GOT3 (cell line): ENCODE results near the gene DOHH.

Source experiments
- DNase-seq: peaks from one replicate; lab custom pipeline; 2025; ENCODE audit warnings: mixed read lengths; lab: John Stamatoyannopoulos, UW

DOHH gene

DNA sequence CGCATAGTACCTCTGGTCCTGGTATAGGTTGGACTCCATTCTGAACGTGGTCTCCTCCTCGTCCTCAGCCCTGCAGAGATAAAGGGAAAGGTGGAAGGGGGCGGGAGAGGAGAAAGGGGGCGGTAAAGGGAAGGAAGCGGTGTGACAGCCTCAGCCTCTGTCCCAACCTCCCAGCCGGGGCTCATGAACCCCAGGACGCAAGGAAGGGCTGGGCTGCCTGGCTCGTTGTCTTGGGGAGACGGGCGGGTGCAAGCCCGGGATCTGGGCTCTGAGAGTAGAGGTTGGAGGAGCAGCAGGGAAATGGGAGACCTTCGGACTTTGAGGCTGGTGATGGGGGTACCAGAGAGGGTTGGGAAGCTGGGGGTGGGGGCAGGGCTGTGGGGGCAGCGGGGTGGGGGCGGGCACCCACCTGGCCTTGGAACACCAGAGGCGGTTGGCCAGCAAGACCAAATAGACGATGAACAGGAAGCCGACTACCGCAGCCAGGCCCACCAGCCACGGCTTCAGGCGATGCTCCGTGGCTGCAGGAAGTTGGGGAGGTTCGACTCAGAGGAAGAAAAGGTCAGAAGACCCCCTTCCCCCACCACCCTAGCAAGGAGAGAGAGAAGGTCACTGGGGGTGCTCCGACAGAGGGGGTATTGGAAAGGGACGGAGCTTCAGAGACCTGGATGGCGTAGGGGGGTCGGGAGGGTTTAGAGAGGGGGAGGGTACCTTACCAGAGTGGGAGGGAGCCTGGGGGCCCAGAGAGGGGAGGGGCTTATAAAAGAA lies 21.9 kb downstream of the DOHH start:
- no peak for DNase-seq

DNA sequence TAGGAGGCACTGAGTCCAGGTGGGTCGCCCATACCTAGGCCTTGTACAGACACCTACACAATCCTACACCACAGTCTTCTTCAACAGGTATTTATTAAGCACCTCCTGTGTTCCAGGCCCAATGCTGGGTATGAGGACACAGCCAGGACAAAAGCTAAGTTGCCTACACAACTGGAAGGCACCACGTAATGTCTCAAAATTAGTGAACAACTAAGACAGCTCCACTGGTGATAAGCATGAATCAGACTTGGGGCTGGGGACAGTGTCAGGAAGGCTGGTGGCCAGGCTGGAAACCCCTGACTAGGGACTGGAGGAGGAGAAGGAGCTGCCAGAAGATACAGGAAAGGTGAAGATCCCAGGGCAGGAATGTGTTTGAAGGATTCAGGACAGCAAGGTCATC lies 22.5 kb downstream of the DOHH start:
- DNase-seq, result no peak

DNA sequence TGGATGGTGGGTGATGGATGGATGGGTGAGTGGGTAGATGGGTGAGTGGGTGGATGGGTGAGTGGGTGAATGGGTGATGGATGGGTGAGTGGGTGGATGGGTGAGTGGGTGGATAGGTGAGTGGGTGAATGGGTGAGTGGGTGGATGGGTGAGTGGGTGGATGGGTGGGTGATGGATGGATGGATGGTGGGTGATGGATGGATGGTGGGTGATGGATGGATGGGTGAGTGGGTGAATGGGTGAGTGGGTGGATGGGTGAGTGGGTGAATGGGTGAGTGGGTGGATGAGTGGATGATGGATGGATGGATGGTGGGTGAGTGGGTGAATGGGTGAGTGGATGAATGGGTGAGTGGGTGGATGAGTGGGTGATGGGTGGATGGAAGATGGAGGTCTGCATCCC lies 23.0 kb downstream of the DOHH start:
- no peak for DNase-seq

DNA sequence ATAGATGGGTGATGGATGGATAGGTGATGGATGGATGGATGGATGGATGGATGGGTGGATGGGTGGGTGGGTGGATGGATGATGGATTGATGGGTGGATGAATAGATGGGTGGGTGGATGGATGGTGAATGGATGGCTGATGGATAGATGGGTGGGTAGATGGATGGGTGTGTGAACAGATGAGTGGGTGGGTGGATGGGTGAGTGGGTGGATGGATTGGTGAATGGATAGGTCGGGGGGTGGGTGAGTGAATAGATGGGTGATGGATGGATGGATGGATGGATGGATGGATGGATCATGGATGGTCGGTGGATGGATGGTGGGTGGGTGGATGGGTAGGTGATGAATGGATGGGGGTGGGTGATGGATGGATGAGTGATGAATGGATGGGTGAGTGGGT lies 23.6 kb downstream of the DOHH start:
- DNase-seq, result no peak

DNA sequence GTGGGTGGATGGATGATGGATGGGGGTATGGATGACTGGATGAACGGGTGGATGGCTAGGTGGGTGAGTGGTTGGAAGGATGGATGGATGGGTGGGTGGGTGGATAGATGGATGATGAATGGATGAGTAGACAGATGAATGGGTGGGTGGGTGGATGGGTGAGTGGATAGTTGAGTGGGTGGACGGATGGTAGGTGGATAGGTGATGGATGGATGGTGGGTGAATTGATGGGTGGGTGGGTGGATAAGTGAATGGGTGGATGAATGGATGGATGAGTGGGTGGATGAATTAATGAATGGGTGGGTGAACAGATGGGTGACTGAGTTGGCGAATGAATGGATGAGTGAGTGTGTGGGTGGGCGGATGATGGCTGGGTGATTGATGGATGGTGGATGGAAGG lies 25.0 kb downstream of the DOHH start:
- no peak for DNase-seq

DNA sequence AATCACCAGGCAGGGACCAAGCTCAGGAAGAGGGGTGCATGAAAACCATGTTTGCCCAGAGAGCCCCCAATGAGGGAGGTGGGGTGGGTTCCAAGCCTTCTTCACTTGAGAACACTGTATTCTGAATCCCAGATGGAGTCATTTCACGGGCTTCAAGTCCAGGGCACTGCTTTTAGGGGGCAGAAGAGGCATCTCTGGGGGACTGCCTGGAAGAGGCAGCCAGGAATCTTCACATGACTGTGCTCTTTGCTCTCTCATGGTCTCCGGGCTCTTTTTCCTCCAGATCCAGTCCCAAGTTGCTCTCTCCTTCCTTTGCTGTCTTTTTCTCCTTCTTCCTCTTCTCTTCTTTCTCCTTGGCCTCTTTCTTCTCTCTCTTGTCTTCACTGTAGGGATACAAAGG lies 25.9 kb downstream of the DOHH start:
- DNase-seq, result no peak

DNA sequence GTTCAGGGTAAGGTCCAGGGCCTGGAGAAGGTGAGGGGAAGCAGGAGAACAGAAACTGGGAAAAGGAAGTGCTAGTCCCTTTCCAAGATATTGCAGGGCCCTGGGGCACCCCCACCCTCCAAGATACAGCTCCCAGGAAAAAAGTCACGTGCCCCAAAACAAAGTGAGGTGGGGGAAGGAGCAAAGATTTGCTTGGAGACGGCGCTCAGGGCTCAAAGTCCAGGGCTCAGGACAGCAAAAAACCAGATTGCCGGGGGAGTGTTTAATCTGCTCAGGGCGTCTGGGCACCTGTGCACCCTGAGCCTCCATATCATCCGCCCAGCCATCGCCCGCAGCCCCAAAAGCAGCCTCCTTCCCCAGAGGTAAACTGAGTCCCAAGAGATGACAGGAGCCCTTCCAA lies 26.5 kb downstream of the DOHH start:
- no peak for DNase-seq

DNA sequence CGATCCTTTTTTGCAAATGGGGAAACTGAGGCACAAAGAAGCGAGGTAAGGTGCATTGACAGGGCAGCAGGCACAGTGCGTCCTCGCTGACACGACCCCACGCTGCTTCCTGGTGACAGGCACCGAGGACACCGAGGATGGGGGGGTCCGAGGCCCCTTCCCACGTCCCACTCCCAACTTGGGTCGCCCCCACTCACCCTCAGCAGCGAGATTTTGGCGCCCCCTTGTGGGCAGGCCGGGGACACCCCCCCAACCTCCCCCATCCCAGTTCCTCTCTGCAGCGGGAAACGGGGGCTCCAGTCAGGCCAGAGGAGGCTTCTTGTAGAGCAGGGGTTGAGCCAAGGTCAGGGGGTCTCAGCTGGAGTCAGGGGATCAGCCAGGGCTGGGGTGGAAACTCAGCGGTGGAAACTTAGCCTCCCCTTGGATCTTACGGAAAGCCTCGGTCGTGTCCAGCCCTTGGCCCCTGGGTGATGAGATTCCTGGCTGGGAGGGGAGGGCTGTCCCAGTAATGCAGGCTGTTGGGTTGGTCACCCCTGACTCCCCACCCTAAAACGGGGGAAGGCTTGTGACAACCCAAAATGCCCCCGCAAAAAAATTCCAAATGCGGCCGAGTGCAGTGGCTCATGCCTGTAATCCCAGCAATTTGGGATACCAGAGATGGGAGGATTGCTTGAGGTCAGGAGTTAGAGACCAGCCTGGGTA lies 28.4 kb downstream of the DOHH start:
- DNase-seq, result no peak

DNA sequence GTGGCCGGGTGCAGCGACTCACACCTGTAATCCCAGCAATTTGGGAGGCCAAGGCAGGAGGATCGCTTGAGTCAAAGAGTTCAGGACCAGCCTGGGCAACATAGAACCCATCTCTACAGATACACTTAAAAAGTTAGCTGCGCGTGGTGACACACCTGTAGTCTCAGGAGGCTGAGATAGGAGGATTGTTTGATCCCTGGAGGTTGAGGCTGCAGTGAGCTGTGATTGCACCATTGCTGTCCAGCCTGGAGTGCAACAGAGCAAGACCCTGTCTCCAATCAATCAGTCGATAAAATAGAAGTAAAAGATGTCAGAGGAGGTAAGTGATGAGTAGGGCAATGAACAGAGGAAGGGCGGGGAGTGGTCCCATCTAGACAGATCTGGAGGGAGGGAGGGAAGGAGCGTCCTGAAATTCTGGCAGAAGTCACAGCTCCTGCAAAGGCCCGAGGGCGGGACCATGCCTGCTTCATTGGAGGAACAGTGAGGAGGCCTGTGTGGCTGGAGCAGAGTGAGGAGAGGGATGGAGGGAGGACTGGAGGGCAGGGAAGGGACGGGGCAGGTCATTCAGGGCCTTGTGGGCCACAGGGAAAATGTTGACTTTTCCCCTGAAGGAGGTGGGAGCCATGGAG lies 29.9 kb downstream of the DOHH start:
- no peak for DNase-seq

DNA sequence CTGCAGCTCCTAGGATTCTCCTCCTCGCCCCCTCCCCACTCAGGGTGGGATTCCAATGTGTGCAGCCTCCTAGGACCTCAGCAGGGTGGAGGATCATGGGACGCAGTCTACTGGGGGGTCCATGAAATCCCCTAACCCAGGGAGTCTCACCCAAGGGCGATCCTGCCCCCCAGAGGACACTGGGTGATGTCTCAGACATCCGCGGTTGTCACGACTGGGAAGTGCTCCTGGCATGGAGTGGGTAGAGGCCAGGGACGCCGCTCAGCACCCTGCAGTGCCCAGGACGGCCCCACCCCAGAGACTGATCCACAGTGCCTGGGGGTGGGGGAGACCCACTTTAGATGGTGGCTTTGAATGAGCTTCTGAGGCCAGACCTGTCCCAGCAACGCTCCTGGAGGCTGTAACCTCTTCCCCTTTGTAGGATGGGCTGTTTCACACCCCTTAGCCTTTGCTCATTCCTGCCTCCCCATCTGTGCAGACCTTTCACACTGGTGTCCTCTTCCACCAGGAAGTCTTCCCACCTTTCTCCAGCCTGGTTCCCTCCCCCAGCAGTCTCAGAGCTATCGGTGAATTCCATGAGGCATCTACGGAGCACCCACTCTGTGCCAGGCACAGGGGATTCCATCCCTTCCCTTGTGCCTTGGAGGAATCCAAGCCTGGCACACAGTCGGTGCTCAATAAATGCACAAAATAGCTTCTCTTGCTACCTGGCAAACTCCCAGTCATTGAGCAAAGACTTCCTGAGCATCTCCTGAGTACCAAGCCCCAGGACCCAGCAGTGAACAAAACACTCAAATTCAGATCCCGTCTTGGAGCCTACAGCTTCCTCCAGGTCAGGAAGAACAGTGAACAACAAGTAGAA lies 30.6 kb downstream of the DOHH start:
- no peak for DNase-seq

DNA sequence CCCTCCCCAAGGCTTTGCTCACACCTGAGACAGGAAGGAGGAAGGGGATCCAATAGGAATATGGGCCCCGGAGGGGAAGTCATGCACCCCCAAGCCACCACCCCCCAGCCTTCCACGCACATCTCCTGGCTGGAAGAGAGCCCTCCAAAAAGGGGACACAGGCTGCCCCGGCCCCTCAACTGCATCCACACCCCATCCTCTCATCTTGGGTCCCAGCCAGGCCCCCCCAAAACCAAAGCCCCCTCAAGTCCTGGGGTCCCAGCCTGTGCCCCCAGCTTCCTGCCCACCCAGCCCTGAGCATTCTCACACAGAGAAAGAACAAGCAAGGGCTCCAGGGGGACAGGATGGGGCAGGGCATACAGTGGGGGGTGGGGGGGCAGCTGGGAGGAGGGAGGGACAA lies 32.3 kb downstream of the DOHH start:
- DNase-seq, result no peak

DNA sequence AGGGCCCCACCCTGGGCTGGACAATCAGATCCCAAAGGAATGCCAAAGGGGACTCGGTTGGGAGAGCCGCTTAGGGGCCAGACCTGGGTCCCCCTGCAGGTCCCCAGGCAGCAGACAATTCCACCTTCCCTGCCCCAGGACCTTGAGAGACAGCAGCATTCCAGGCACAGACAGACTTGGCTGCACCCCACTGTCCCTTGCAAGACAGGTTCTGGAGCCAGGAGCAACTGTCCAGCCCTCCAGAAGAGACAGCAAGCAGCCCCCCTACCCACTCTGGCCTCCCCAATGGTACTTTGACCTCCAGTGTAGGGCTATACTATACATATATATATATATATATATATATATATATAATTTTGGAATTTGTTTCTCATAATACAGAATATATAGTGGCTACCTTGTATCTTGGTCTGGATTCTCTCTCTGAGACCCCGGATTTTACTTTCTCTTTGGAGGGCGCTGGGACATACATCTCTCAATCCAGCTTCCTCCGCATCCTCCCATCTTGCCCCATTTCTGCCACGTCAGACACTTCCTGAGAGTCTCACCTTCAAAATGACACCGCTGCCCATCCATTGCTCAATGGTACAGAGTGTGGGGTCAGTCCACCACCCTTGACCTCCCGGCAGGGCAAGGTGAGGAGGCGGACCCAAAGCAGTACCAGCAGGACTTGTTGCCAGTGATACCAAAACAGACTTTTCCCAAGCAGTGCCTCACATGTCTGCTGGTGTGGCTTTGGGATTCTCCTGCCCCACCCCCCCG lies 32.9 kb downstream of the DOHH start:
- no peak for DNase-seq

DNA sequence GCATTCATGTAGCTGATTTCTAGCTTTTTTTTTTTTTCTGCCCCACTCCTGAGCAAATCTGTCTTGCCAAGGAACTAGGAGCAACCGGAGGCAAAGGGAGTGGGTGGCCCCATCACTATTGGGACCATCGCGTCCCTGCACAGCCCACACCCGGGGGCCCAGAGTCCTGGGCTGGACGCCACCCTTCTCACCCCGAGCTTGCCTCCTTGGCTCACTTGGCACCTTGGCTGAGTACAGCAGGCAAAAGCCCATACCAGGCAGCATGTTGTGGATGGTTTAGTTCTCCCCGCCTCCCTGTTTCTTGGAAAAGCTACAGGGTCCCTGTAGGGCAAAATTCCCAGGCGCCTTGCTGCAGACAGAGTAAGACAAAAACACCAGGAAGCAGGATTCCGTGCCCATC lies 33.8 kb downstream of the DOHH start:
- no peak for DNase-seq

DNA sequence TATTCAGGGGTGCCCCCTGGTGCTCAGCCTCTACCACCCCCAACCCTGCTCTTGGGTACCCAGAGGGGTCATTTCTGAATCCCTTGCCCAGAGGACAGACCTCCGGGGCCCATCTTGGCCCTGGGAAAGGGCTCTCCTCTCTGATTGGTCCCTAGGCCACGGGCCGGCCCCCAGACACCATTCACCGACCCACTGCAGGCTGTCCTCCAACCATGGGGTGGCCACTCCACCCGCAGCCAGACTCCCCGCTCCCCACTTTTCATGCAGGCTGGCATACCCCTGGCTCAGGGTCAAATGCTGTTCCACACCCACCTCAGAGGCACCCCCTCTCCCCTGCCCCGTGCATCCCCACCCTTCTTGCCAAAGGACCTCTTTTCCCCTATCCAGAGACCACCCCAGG lies 34.9 kb downstream of the DOHH start:
- DNase-seq, result no peak

DNA sequence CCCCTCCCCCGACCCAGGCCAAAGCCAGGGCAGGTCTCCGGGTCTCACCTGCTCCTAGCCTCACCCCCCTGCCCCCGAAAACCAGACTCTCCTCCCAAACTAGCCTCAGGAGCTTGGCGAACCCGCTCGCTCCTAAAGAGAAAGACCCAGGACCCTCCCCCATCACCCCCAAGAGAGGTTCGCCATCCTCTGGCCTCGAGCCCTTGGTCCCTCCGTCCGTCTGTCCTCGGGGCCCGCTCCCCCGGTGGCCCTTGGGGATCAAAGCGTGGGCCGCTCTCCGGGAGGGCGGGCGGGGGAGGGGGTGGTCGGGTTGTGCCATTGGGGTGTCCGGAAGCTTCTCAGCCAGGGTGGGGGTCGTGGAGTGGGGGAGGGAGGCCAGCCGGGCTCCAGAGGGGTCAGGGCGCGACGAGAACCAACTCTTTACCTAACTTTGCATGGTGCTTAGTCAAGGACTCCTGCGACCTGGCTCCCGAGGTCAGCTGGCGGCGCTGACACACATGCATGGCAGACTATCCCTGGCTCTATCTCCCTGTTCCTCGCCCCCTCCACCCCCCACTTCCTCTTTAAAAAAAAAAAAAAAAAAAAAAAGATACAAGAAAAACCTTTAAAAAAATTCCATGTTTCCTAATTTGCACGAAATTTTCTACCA lies 35.8 kb downstream of the DOHH start:
- no peak for DNase-seq

DNA sequence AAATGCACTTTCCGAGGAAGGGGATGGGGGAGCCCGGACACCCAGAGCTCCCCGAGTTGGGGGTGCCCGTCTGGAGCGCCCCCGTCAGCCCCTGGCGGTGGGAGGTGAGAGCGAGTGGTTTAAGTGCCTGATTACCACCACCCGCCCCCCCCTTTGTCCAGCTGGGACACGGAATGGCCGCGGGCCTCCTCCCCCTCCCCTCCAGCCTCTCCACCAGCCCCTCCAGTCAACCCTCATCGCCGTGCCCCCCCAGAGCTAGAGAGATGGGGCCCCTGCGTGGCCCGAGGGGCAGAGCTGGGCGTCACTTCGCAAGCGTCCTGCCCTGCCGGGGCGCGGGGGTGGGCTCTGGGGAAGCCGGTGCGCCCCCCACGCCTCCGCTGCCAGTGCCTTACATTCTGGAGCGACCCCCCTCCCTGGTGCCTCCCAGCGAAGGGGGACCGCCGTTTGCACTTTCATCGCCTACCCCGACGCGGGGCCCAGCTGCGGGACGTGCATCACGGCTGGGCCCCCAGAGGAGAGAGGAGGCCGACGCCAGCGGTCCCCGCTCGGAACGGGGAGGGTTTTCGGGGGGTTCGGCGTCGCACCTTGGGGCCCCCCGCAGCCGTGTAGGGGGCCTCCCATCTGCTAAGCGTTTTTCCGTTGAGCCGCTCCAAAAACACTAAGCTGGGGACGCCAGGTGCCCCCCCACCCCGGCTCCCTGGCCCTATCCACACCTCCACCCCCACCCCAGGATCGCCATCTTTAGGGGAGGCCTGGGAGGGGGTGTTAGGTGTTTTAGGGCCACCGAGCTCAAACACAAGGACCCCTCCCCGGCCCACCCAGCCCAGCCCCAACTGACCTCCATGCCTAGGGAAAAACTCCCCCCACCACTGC lies 36.5 kb downstream of the DOHH start:
- no peak for DNase-seq

DNA sequence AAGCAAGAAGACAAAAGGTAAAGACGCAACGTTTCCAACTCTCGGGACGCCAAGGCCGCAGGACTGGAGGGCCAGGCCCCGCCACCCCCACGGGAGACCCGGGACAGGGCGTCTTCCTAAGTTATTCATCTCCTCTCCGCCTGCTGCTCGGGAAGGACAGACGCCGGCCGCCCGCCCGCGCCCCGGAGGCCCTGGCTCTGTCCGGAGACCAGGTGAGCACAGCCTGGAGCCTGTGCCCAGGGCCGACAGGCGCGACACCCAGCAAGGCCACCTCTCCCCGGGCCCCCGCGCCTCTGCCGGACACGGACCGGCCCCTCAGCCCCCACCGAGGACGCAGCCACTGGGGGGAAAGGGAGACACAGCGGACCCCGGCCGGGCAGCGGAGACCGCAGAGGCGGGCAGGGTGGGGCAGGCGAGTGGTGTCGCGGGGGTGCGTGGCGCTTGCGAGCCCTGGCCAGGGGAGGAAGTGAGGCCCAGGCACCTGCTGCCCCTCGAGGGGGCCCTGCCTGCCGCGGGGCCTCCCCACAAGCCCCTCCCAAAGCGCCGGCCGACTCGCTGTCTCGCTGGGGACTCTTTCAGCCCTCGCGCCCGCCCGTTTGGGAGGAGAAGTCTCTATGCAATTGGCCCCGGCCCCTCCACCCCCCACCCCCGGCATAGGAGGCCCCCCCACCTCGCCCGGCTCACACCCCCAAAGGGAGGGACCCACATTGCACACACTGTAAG lies 37.3 kb downstream of the DOHH start:
- no peak for DNase-seq

DNA sequence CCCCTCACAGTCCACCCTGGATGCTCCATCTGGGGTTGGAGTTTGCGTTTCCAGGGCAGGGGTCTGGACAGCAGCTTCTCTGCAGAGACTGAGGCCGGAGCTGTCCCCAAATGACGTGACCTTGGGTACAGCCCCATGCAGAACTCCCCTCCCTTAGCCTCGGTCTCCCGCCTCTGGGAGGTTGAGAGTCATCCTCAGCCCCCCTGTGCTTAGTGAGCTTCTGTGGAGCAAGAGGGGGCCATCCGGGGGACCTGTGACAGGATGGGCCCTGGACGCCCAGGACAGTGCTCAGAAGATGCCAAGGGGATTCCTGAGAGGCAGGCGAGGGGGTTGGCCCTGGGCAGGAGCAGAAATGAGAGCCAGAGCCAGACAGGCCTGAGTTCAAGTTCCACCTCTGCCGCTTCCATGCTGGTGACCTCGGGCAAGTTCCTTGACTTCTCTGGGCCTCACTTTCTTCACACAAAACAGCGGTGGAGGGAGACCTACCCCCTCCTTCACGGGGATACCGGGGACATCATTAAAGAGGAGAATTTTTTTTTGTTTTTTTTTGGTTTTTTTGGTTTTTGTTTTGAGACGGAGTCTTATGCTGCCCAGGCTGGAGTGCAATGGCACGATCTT lies 40.4 kb downstream of the DOHH start:
- no peak for DNase-seq
